Body of pancreas (tissue), 4 donors: ENCODE data around the gene CPXM2. TPM values are rescaled to one million over a fixed set of nuclear protein-coding genes. Genes with fewer than 3 reads are reported as not detected.

Experiments
- ATAC-seq: fragments of 150-250 bp; one replicate; pipeline ENCODE4 v1.9.1; 2016
- DNase-seq, 4 donors: peaks; one replicate each; pipeline ENCODE4 v3.0.0-alpha.2; 2019
- H3K27ac ChIP-seq, 4 donors: fragments of 200-600 bp; sonication (generic); 1 replicate in 3 of 4; 2 replicates in 1 of 4; pipeline versions ENCODE4 v1.5.1 to v1.6.1; 2016 to 2019; ENCODE audit warnings: mild to moderate bottlenecking in 1 of 4, mixed read lengths in 1 of 4, moderate library complexity in 1 of 4
- H3K27me3 ChIP-seq, 2 donors: fragments of 200-600 bp; sonication (generic); one replicate each; pipeline ENCODE4 v1.6.0; 2016; ENCODE audit warnings: mild to moderate bottlenecking in 1 of 2
- H3K36me3 ChIP-seq, 2 donors: fragments of 200-600 bp; sonication (generic); replicated peaks in 1 of 2; 2 replicates each; pipeline ENCODE4 v1.5.1; 2016; ENCODE audit warnings: low read depth in 2 of 2; ENCODE audit not compliant: insufficient read depth in 1 of 2
- H3K4me1 ChIP-seq: fragments of 200-600 bp; sonication (generic); one replicate; pipeline ENCODE4 v1.6.0; 2016
- H3K4me3 ChIP-seq, 2 donors: fragments of 200-600 bp; sonication (generic); 1 replicate in 1 of 2; 2 replicates in 1 of 2; pipeline ENCODE4 v1.5.1; 2016 to 2019
- H3K9me3 ChIP-seq, 3 donors: fragments of 200-600 bp; sonication (generic); 1 replicate in 2 of 3; 2 replicates in 1 of 3; pipeline ENCODE4 v1.5.1; 2016
- POLR2A ChIP-seq, 3 donors: fragments of 450-650 bp; IDR thresholded peaks; one replicate each; pipeline ENCODE4 v1.6.1; 2016; ENCODE audit warnings: antibody characterized with exemption in 3 of 3, mild to moderate bottlenecking in 2 of 3
- WGBS, 2 donors: methylation state at CpG; one replicate each; pipeline ENCODE4 v1.1.5; 2017; 5-methylcytosine and 5-hydroxymethylcytosine counted together
- intact Hi-C: fragments of 100-400 bp; cut with DNase I; formaldehyde crosslinking; loops from one replicate; pipeline ENCODE4 v1.15.1; 2023
- total RNA-seq, 2 donors: library from RNA; depleted of rRNA; stranded (reverse); fragments of >200 nt; gene quantifications; one replicate each; pipeline ENCODE4 v1.1.0, GENCODE V29; 2016
- TF ChIP-seq, protein P1 (sequence below), 7 experiments: fragments of 450-650 bp in 4 of 7; fragments of 200-600 bp in 3 of 7; sonication (generic) in 3 of 7; IDR thresholded peaks; one replicate each; pipeline ENCODE4 v1.5.1; 2016 to 2019; ENCODE audit warnings: antibody characterized with exemption in 7 of 7

Gene CPXM2
- total RNA-seq, 2 donors from 2014 or later: 4.2 to 8.2 TPM

DNA sequence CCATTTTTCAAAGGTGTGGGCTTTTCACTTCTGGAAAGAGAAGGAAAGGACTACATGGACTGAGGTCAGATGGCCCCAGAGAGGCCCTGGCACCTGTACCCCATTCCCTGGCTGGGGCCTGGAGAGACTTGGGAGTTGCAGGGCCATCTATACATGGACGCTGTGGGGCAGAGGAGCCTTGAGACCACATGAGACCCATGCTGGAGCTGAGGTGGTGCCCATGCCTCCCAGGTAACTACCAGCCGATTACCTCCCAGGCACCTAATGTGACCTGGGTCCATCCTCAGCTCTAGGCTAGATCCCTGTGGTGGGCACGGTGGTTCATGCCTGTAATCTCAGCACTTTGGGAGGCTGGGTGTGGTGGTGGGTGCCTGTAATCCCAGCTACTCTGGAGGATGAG, 144.2 kb downstream of the CPXM2 start:
- Histone ChIP-seq H3K9me3 (peaks cover 0 to 7% (median 0%) of the 10 kb centered on the region in 3 donors), H3K4me1 (no peaks in the 10 kb centered on the region), H3K36me3 (no peaks in the 10 kb centered on the region), H3K4me3 (no peak overlapping the region), H3K27me3 (no peaks in the 10 kb centered on the region), H3K27ac (no peak overlapping the region)
- TF ChIP-seq, protein P1, sequence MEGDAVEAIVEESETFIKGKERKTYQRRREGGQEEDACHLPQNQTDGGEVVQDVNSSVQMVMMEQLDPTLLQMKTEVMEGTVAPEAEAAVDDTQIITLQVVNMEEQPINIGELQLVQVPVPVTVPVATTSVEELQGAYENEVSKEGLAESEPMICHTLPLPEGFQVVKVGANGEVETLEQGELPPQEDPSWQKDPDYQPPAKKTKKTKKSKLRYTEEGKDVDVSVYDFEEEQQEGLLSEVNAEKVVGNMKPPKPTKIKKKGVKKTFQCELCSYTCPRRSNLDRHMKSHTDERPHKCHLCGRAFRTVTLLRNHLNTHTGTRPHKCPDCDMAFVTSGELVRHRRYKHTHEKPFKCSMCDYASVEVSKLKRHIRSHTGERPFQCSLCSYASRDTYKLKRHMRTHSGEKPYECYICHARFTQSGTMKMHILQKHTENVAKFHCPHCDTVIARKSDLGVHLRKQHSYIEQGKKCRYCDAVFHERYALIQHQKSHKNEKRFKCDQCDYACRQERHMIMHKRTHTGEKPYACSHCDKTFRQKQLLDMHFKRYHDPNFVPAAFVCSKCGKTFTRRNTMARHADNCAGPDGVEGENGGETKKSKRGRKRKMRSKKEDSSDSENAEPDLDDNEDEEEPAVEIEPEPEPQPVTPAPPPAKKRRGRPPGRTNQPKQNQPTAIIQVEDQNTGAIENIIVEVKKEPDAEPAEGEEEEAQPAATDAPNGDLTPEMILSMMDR (IDR thresholded peaks at IDR 0.05): no peak
- TF ChIP-seq POLR2A (IDR thresholded peaks at IDR 0.05): no peak
- WGBS, 2 donors: 70% methylated on average over 3 of the region's 3 CpGs; no CpG with 5 or more reads in 1 of the 2 donors
- intact Hi-C loops: no loop called here
- DNase-seq: no peak
- ATAC-seq: no peak

GRCh38 chr10:123746942-123747341, 144.7 kb downstream of the CPXM2 start:
- intact Hi-C loops: no loop called here
- no peak overlapping the region for H3K4me3 ChIP-seq
- no peak for TF ChIP-seq POLR2A (IDR thresholded peaks at IDR 0.05)
- TF ChIP-seq, protein P1 (IDR thresholded peaks at IDR 0.05): no peak
- no peaks in the 10 kb centered on the region for H3K4me1 ChIP-seq
- no peak overlapping the region for H3K27ac ChIP-seq
- H3K9me3 ChIP-seq: peaks cover 0 to 7% (median 0%) of the 10 kb centered on the region in 3 donors
- H3K27me3 ChIP-seq: no peaks in the 10 kb centered on the region
- DNase-seq (no peak), ATAC-seq (no peak)
- H3K36me3 ChIP-seq: no peaks in the 10 kb centered on the region
- WGBS, 2 donors: 36 to 48% methylated on average over 4 to 8 of the region's 8 CpGs

DNA sequence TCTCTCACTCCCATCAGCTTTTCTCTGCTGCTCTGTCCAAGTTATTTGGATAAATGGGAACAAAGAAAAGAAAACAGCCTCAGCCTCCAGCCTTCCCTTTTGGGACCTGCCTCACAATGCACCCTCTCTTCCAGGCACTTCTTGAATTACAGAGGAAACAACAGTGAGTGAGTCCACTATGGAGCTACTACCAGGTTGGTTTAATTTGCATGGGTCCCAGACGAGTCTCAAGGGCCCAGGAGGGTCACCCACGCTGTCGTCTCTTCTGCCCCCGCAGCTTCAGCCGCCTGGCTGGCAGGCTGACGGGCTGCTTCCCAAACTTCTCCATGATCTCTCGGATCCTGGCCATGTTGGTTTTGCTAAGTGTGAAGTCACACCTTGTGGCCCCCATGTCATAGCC, 145.1 kb downstream of the CPXM2 start:
- Histone ChIP-seq H3K4me1 (no peaks in the 10 kb centered on the region), H3K27me3 (no peaks in the 10 kb centered on the region), H3K4me3 (no peak overlapping the region), H3K27ac (no peak overlapping the region), H3K36me3 (no peaks in the 10 kb centered on the region), H3K9me3 (peaks cover 0 to 7% (median 0%) of the 10 kb centered on the region in 3 donors)
- no peak for DNase-seq
- ATAC-seq: no peak
- TF ChIP-seq, protein P1 (IDR thresholded peaks at IDR 0.05): no peak
- no peak for TF ChIP-seq POLR2A (IDR thresholded peaks at IDR 0.05)
- WGBS, 2 donors: 45% methylated on average over 7 of the region's 7 CpGs; no CpG with 5 or more reads in 1 of the 2 donors
- intact Hi-C loops: no loop called here

DNA sequence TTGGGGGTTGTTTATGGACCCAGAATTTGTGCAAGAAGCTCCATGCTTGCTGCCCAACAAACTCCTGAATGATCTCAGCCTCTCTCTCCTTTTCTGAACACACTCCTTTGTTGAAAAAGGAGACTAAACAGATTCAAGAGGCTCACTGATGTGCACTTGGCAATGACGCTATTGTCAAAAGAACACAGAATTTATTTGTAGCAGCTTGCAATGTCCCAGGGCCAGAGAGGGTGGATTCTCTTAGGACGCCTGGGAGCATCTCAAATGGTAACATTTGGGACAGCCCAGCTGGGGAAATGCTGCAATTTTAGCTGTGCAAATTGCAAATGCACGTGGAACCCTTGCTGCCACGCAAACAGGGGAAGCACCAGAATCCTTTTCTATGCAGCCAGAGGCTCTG, 145.5 kb downstream of the CPXM2 start:
- Histone ChIP-seq H3K9me3 (peaks cover 0 to 7% (median 0%) of the 10 kb centered on the region in 3 donors), H3K27ac (no peak overlapping the region), H3K4me1 (no peaks in the 10 kb centered on the region), H3K4me3 (no peak overlapping the region), H3K27me3 (no peaks in the 10 kb centered on the region), H3K36me3 (no peaks in the 10 kb centered on the region)
- WGBS, 2 donors: 27 to 54% methylated on average over 4 of the region's 4 CpGs
- no peak for DNase-seq
- TF ChIP-seq POLR2A (IDR thresholded peaks at IDR 0.05): no peak
- TF ChIP-seq, protein P1 (IDR thresholded peaks at IDR 0.05): no peak
- intact Hi-C loops: no loop called here
- ATAC-seq: no peak

- no peaks in the 10 kb centered on the region for H3K36me3 ChIP-seq
- TF ChIP-seq POLR2A (IDR thresholded peaks at IDR 0.05): no peak
- TF ChIP-seq, protein P1 (IDR thresholded peaks at IDR 0.05): no peak
- intact Hi-C loops: no loop called here
- ATAC-seq (no peak), DNase-seq (no peak)
- H3K27me3 ChIP-seq: no peaks in the 10 kb centered on the region
- no peak overlapping the region for H3K4me3 ChIP-seq
- 59 to 65% methylated on average over 6 of the region's 6 CpGs for WGBS, 2 donors
- H3K4me1 ChIP-seq: no peaks in the 10 kb centered on the region
- no peak overlapping the region for H3K27ac ChIP-seq
- no peaks in the 10 kb centered on the region for H3K9me3 ChIP-seq
Observed at GRCh38 chr10:123744224-123744536, 147.4 kb downstream of the CPXM2 start.
